NCI-H146 treated with DMSO at 0.1 percent for 48 hours (cell line): ENCODE measurements around the gene HPCAL1.

Experiments used
- DNase-seq: peaks from one replicate; lab custom pipeline; 2025; ENCODE audit not compliant: unreplicated experiment; lab: John Stamatoyannopoulos, UW

The HPCAL1 gene

GRCh38 chr2:10332402-10333246 lies 29.9 kb downstream of the HPCAL1 start:
- DNase-seq, result no peak

GRCh38 chr2:10333247-10333613 lies 30.5 kb downstream of the HPCAL1 start:
- no peak for DNase-seq

- no peak for DNase-seq
Measured at GRCh38 chr2:10333966-10334365, 31.3 kb downstream of the HPCAL1 start.

- DNase-seq, result no peak
Measured at GRCh38 chr2:10335046-10335840, 32.5 kb downstream of the HPCAL1 start.

GRCh38 chr2:10336283-10336682 lies 33.6 kb downstream of the HPCAL1 start:
- no peak for DNase-seq

GRCh38 chr2:10337449-10338269 lies 35.0 kb downstream of the HPCAL1 start:
- no peak for DNase-seq

- no peak for DNase-seq
Measured at GRCh38 chr2:10338270-10339188, 35.8 kb downstream of the HPCAL1 start.

- no peak for DNase-seq
Measured at GRCh38 chr2:10339647-10340592, 37.2 kb downstream of the HPCAL1 start.

GRCh38 chr2:10340593-10340975 lies 37.9 kb downstream of the HPCAL1 start:
- DNase-seq, result no peak

- no peak for DNase-seq
Measured at GRCh38 chr2:10341193-10341592, 38.5 kb downstream of the HPCAL1 start.

GRCh38 chr2:10342245-10342951 lies 39.7 kb downstream of the HPCAL1 start:
- DNase-seq, result no peak

- no peak for DNase-seq
Measured at GRCh38 chr2:10343191-10343590, 40.5 kb downstream of the HPCAL1 start.

GRCh38 chr2:10343658-10344057 lies 41.0 kb downstream of the HPCAL1 start:
- DNase-seq, result no peak

GRCh38 chr2:10344105-10345066 lies 41.7 kb downstream of the HPCAL1 start:
- DNase-seq, result no peak

- DNase-seq, result no peak
Measured at GRCh38 chr2:10345126-10345525, 42.4 kb downstream of the HPCAL1 start.

GRCh38 chr2:10345813-10346212 lies 43.1 kb downstream of the HPCAL1 start:
- DNase-seq, result no peak

GRCh38 chr2:10346929-10347561 lies 44.3 kb downstream of the HPCAL1 start:
- DNase-seq, result no peak
